Pancreas (tissue), 10 donors: ENCODE data around the gene ERBIN. TPM values are rescaled to one million over a fixed set of nuclear protein-coding genes. Genes with fewer than 3 reads are reported as not detected.

ENCODE experiments used
- ATAC-seq, 4 donors: fragments of 200-7000 bp; cut with Tn5 transposase; one replicate each; pipeline versions ENCODE4 v1.8.0 to v1.9.1; 2020; ENCODE audit warnings: mild to moderate bottlenecking in 4 of 4, moderate library complexity in 4 of 4
- DNase-seq, 6 donors: peaks; one replicate each; pipeline ENCODE4 v3.0.0-alpha.2; 2020
- FAIRE-seq: peaks from 2 replicates; lab custom pipeline; 2012; peaks lifted over from hg19 to GRCh38; lab: Jason Lieb, UNC
- H3K27ac ChIP-seq, 4 donors: fragments of 200-600 bp; sonication (generic); 1 replicate in 3 of 4; 2 replicates in 1 of 4; pipeline versions ENCODE4 v1.5.0 to v1.8.0; 2020
- H3K27me3 ChIP-seq, 4 donors: fragments of 200-600 bp; one replicate each; pipeline ENCODE4 v1.8.0; 2021
- H3K36me3 ChIP-seq, 3 donors: fragments of 200-600 bp; sonication (generic) in 1 of 3; one replicate each; pipeline versions ENCODE4 v1.5.0 to v1.8.0; 2020 to 2021
- H3K4me1 ChIP-seq, 3 donors: fragments of 200-600 bp; one replicate each; pipeline ENCODE4 v1.8.0; 2021
- H3K4me3 ChIP-seq, 4 donors: fragments of 200-600 bp; sonication (generic) in 2 of 4; one replicate each; pipeline versions ENCODE4 v1.5.0 to v1.8.0; 2020 to 2021
- H3K9me3 ChIP-seq, 4 donors: fragments of 200-600 bp; one replicate each; pipeline ENCODE4 v1.8.0; 2021
- WGBS, 2 donors: extraction: QIAGEN DNeasy Blood & Tissue Kit; methylation state at CpG; one replicate each; pipeline ENCODE4 v1.1.7; 2013; 5-methylcytosine and 5-hydroxymethylcytosine counted together
- intact Hi-C, 3 donors: fragments of 100-400 bp; cut with DNase I; formaldehyde crosslinking; loops; one replicate each; pipeline versions ENCODE4 v1.11.1 to v1.14.2; 2022
- polyA plus RNA-seq, 2 donors: library from polyadenylated mRNA; stranded (reverse); fragments of 200-250 nt; gene quantifications; one replicate each; pipeline ENCODE4 v1.2.3, GENCODE V29; 2013
- total RNA-seq, 6 donors: library from RNA; stranded (reverse); fragmentation: NEBNext Ultra II Directional in 4 of 6; extraction: Animal tissue kit (Norgen Biotek cat#: 25700) in 4 of 6; gene quantifications; one replicate each; pipeline versions ENCODE4 v1.2.1 to v1.2.4, GENCODE V29; 2021 to 2023
- TF ChIP-seq, protein P1 (sequence below), 4 donors: fragments of 200-600 bp; sonication (generic) in 3 of 4; IDR thresholded peaks; one replicate each; pipeline versions ENCODE4 v1.5.0 to v1.8.0; 2021; ENCODE audit warnings: antibody characterized with exemption in 4 of 4
- donor health status: healthy with polysubstance abuse.
- donor health status: DM: no; HTN: no; CAD: no; lungs with moderate emphysema.
- donor health status: DM: no; HTN: no; CAD: no.
- donor health status: control.
- donor health status: control.
- donor health status: Bipolar disorder and iron deficiency.
- donor health status: DM: yes; HTN: yes; CAD: no.
- donor health status: DM: no; HTN: no; CAD: no.
- donor health status: DM: no; HTN: no; CAD: no.
- donor health status: DM: yes; HTN: yes; CAD: no.

ERBIN gene
- total and polyA plus RNA-seq, 8 donors, result 7.8 to 41.0 (median 25.6) TPM

DNA sequence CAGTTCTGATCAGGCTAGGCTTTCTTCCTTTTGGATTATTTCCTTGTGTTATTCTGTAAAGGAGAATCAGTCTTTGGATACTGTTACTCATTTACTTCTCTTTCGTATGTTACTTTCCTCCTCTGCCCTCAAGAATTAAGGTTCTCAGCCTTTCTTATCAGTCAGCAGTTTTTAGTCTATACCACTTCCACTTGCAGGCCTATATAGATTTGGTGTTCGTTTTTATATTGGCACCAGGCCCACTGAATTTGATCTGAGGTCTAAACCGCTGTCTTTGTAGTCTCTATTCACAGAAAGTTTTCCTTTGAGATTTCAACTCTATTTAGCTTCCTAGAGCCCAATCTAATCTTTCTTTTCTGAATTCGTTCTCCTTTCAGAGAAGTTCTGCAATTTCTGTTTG, 62.8 kb downstream of the ERBIN start:
- no peaks in the 10 kb centered on the region for H3K9me3 ChIP-seq
- H3K4me1 ChIP-seq, result peaks cover 7 to 8% (median 8%) of the 10 kb centered on the region in 3 donors
- H3K27me3 ChIP-seq, result no peaks in the 10 kb centered on the region
- TF ChIP-seq, protein P1, sequence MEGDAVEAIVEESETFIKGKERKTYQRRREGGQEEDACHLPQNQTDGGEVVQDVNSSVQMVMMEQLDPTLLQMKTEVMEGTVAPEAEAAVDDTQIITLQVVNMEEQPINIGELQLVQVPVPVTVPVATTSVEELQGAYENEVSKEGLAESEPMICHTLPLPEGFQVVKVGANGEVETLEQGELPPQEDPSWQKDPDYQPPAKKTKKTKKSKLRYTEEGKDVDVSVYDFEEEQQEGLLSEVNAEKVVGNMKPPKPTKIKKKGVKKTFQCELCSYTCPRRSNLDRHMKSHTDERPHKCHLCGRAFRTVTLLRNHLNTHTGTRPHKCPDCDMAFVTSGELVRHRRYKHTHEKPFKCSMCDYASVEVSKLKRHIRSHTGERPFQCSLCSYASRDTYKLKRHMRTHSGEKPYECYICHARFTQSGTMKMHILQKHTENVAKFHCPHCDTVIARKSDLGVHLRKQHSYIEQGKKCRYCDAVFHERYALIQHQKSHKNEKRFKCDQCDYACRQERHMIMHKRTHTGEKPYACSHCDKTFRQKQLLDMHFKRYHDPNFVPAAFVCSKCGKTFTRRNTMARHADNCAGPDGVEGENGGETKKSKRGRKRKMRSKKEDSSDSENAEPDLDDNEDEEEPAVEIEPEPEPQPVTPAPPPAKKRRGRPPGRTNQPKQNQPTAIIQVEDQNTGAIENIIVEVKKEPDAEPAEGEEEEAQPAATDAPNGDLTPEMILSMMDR (IDR thresholded peaks at IDR 0.05), result no peak
- no peak overlapping the region for H3K4me3 ChIP-seq
- DNase-seq (no peak), FAIRE-seq (no peak), ATAC-seq (no peak)
- 75 to 76% methylated on average over 4 of the region's 4 CpGs for WGBS, 2 donors
- intact Hi-C loops, result no loop called here
- H3K36me3 ChIP-seq, result peaks cover 0 to 12% (median 0%) of the 10 kb centered on the region in 3 donors
- H3K27ac ChIP-seq, result no peak overlapping the region

DNA sequence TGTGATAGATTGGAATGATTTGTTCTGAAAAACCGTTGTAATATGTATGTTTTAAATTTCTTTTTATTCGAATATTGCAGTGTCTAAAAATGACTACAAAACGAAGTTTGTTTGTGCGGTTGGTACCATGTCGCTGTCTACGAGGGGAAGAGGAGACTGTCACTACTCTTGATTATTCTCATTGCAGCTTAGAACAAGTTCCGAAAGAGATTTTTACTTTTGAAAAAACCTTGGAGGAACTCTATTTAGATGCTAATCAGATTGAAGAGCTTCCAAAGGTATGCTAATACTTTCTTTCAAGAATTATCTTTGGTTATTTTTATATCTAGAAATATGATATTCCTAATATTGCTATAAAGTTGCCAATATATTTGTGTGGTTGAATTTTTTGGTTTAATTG, 66.3 kb downstream of the ERBIN start:
- intact Hi-C loops, result no loop called here
- DNase-seq (no peak), FAIRE-seq (no peak), ATAC-seq (no peak)
- no peaks in the 10 kb centered on the region for H3K9me3 ChIP-seq
- WGBS, 2 donors, result 86 to 88% methylated on average over 7 of the region's 7 CpGs
- no peak overlapping the region for H3K4me3 ChIP-seq
- no peak overlapping the region for H3K27ac ChIP-seq
- H3K27me3 ChIP-seq, result no peaks in the 10 kb centered on the region
- peaks cover 0 to 3% (median 0%) of the 10 kb centered on the region in 3 donors for H3K4me1 ChIP-seq
- peaks cover 0 to 12% (median 0%) of the 10 kb centered on the region in 3 donors for H3K36me3 ChIP-seq
- TF ChIP-seq, protein P1 (IDR thresholded peaks at IDR 0.05), result no peak

DNA sequence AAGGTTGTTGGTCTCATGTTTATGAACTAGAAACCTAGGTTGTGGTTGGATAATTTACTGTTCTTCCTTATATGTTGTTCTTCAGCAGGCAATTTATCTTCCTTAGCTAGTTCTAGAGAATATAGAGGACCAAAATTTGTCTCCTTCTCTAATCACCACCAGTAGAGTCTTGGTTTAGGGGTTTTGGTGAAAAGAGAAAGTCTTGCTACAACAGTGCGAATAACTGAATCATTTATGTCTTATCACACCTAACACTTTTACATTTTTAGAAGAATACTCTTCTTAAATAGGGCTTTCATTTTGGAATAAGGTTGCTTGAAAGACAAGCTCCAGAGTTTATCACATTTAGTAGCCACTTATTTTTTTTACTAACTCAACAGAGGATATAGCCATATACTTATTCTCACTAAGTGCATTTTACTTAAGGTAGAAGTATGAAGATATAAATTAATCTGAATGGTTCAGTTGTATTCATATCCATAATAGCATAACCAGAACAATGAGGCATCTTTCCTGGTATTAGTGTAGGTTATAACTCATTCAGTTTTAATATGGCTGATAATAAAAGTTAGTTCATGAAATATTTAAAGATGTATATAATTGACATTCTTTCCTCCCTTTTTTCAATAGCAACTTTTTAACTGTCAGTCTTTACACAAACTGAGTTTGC, 67.9 kb downstream of the ERBIN start:
- intact Hi-C loops, result no loop called here
- Histone ChIP-seq H3K4me3 (no peak overlapping the region), H3K4me1 (no peaks in the 10 kb centered on the region), H3K27ac (no peak overlapping the region), H3K36me3 (peaks cover 0 to 12% (median 0%) of the 10 kb centered on the region in 3 donors), H3K27me3 (no peaks in the 10 kb centered on the region), H3K9me3 (no peaks in the 10 kb centered on the region)
- FAIRE-seq (no peak), ATAC-seq (no peak), DNase-seq (no peak)
- TF ChIP-seq, protein P1 (IDR thresholded peaks at IDR 0.05), result no peak
- 98 to 100% methylated on average over 1 of the region's 1 CpG for WGBS, 2 donors

DNA sequence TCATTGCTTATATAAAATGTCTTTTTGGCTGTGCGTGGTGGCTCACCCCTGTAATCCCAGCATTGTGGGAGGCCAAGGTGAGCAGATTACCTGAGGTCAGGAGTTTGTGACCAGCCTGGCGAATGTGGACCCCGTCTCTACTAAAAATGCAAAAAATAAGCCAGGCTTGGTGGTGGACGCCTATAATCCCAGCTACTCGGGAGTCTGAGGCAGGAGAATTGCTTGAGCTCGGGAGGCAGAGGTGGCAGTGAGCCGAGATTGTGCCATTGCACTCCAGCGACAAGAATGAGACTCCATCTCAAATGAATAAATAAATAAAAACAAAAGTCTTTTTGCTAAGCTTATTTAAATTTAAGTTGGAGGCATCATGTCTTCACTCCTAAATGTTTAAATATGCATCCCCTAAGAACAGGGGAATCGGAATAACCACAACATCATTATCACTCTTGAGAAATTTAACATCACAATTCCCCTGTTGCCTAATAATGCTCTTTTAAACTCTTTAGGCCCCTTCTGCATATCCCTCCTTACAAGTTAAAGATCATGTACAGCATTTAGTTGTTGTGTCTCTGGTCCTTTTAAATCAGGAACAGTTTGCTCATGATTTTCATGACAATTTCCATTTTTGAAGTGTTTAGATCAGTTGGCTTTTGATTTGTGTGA, 72.8 kb downstream of the ERBIN start:
- no peaks in the 10 kb centered on the region for H3K4me1 ChIP-seq
- no peak overlapping the region for H3K4me3 ChIP-seq
- FAIRE-seq (no peak), ATAC-seq (no peak), DNase-seq (no peak)
- TF ChIP-seq, protein P1 (IDR thresholded peaks at IDR 0.05), result no peak
- no peaks in the 10 kb centered on the region for H3K36me3 ChIP-seq
- H3K27me3 ChIP-seq, result no peaks in the 10 kb centered on the region
- no peaks in the 10 kb centered on the region for H3K9me3 ChIP-seq
- intact Hi-C loops, result no loop called here
- H3K27ac ChIP-seq, result no peak overlapping the region
- whole genome bisulfite sequencing, 2 donors, result 96 to 98% methylated on average over 9 of the region's 9 CpGs

DNA sequence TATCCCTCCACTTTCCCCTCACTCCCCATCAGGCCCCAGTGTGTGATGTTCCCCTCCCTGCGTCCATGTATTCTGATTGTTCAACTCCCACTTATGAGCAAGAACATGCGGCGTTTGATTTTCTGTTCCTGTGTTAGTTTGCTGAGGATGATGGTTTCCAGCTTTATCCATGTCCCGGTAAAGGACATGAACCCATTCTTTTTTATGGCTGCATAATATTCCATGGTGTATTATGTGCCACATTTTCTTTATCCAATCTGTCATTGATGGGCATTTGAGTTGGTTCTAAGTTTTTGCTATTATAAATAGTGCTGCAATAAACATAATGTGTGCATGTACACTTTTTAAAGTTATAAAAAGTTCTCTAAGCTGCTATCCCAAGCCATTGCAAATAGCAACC, 75.6 kb downstream of the ERBIN start:
- FAIRE-seq (no peak), ATAC-seq (no peak), DNase-seq (no peak)
- TF ChIP-seq, protein P1 (IDR thresholded peaks at IDR 0.05), result no peak
- Histone ChIP-seq H3K9me3 (no peaks in the 10 kb centered on the region), H3K4me1 (no peaks in the 10 kb centered on the region), H3K27me3 (no peaks in the 10 kb centered on the region), H3K27ac (no peak overlapping the region), H3K4me3 (no peak overlapping the region), H3K36me3 (no peaks in the 10 kb centered on the region)
- WGBS, 2 donors, result 99% methylated on average over 4 of the region's 4 CpGs
- intact Hi-C loops, result no loop called here
